ENCODE data around the gene CMTM1.

GRCh38 chr16:66562986-66563385, 3.3 kb upstream of the CMTM1 start:
- TF ChIP-seq, protein P1, sequence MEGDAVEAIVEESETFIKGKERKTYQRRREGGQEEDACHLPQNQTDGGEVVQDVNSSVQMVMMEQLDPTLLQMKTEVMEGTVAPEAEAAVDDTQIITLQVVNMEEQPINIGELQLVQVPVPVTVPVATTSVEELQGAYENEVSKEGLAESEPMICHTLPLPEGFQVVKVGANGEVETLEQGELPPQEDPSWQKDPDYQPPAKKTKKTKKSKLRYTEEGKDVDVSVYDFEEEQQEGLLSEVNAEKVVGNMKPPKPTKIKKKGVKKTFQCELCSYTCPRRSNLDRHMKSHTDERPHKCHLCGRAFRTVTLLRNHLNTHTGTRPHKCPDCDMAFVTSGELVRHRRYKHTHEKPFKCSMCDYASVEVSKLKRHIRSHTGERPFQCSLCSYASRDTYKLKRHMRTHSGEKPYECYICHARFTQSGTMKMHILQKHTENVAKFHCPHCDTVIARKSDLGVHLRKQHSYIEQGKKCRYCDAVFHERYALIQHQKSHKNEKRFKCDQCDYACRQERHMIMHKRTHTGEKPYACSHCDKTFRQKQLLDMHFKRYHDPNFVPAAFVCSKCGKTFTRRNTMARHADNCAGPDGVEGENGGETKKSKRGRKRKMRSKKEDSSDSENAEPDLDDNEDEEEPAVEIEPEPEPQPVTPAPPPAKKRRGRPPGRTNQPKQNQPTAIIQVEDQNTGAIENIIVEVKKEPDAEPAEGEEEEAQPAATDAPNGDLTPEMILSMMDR (optimal IDR thresholded peaks at IDR 0.05 in 1 of 3, IDR thresholded peaks at IDR 0.05 in 1 of 3, conservative IDR thresholded peaks at IDR 0.05 in 1 of 3; ENCODE audit: extremely low read depth in 1 of 3, insufficient read depth in 2 of 3, low read length in 3 of 3) = no peak
- no peak for TF ChIP-seq EZH2 (IDR thresholded peaks at IDR 0.05; ENCODE audit: low read length)
